HG02973 (cell line): ENCODE measurements around the gene NOS2.
"Not testable (repeated sequence)": the region's sequence is repeated elsewhere in the genome, so short reads cannot be mapped to it uniquely, and the experiment has no call there.

Source experiments
- ATAC-seq: cut with Tn5 transposase; IDR thresholded peaks from one replicate; pipeline ENCODE4 v1.9.1; 2021; ENCODE audit warnings: moderate library complexity; ENCODE audit not compliant: unreplicated experiment

NOS2 gene

GRCh38 chr17:27793168-27793905 lies 7.0 kb downstream of the NOS2 start:
- no peak for ATAC-seq

GRCh38 chr17:27792095-27792494 lies 8.2 kb downstream of the NOS2 start:
- ATAC-seq = no peak

- ATAC-seq = no peak
Observed at GRCh38 chr17:27788919-27789318, 11.4 kb downstream of the NOS2 start.

GRCh38 chr17:27783440-27784350 lies 16.6 kb downstream of the NOS2 start:
- ATAC-seq = no peak

GRCh38 chr17:27782791-27783206 lies 17.5 kb downstream of the NOS2 start:
- no peak for ATAC-seq

- ATAC-seq = no peak
Observed at GRCh38 chr17:27780828-27781404, 19.4 kb downstream of the NOS2 start.

GRCh38 chr17:27780092-27780827 lies 20.1 kb downstream of the NOS2 start:
- no peak for ATAC-seq

- ATAC-seq = no peak
Observed at GRCh38 chr17:27778183-27778582, 22.1 kb downstream of the NOS2 start.

- no peak for ATAC-seq
Observed at GRCh38 chr17:27776882-27777624, 23.3 kb downstream of the NOS2 start.

- ATAC-seq = no peak
Observed at GRCh38 chr17:27771586-27771985, 28.7 kb downstream of the NOS2 start.

- ATAC-seq = no peak
Observed at GRCh38 chr17:27770877-27771276, 29.5 kb downstream of the NOS2 start.

- no peak for ATAC-seq
Observed at GRCh38 chr17:27768858-27769410, 31.4 kb downstream of the NOS2 start.

- no peak for ATAC-seq
Observed at GRCh38 chr17:27766438-27766837, 33.9 kb downstream of the NOS2 start.

GRCh38 chr17:27765353-27765752 lies 35.0 kb downstream of the NOS2 start:
- no peak for ATAC-seq

- ATAC-seq = no peak
Observed at GRCh38 chr17:27764589-27764988, 35.7 kb downstream of the NOS2 start.

GRCh38 chr17:27762527-27763305 lies 37.6 kb downstream of the NOS2 start:
- no peak for ATAC-seq

- ATAC-seq = not testable (repeated sequence)
Observed at GRCh38 chr17:27760931-27761330, 39.4 kb downstream of the NOS2 start.

GRCh38 chr17:27760069-27760885 lies 40.1 kb downstream of the NOS2 start:
- no peak for ATAC-seq
